HepG2 (cell line): Measurements from ENCODE around the gene CDC14A. TPM values are rescaled to one million over a fixed set of nuclear protein-coding genes. Genes with fewer than 3 reads are reported as not detected.

Experiments used
- KLF9 ChIP-seq: IDR thresholded peaks from 2 replicates; pipeline ENCODE4 v1.6.1; 2016; ENCODE audit warnings: low read depth
- NCOA1 ChIP-seq: sonication (generic); formaldehyde crosslinking; IDR thresholded peaks from 2 replicates; pipeline ENCODE4 v1.9.0; 2021; ENCODE audit warnings: missing genetic modification reagents
- NFIC ChIP-seq: IDR thresholded peaks from 2 replicates; pipeline ENCODE4 v1.6.1; 2012; ENCODE audit warnings: mild to moderate bottlenecking, low read length, inconsistent platforms
- NR2F6 ChIP-seq, 2 experiments: IDR thresholded peaks; 2 replicates each; pipeline ENCODE4 v1.6.1; 2016; ENCODE audit warnings: antibody characterized with exemption in 1 of 2, mild to moderate bottlenecking in 1 of 2
- PCBP2 ChIP-seq: fragments of 200-400 bp; formaldehyde crosslinking; optimal IDR thresholded peaks from 2 replicates; pipeline ENCODE3; 2018; ENCODE audit warnings: low read length, low read depth; ENCODE audit not compliant: poor library complexity, severe bottlenecking
- PHF5A ChIP-seq: IDR thresholded peaks from one replicate; pipeline ENCODE4 v1.6.1; 2018; ENCODE audit warnings: low read depth, missing genetic modification reagents; ENCODE audit not compliant: unreplicated experiment
- ZNF230 ChIP-seq: sonication (generic); formaldehyde crosslinking; IDR thresholded peaks from 2 replicates; pipeline ENCODE4 v1.4.0; 2020; ENCODE audit warnings: mild to moderate bottlenecking, missing genetic modification reagents
- ZNF263 ChIP-seq: sonication (generic); formaldehyde crosslinking; IDR thresholded peaks from 2 replicates; pipeline ENCODE4 v1.4.0; 2020; ENCODE audit warnings: missing genetic modification reagents
- ZNF333 ChIP-seq: sonication (generic); formaldehyde crosslinking; IDR thresholded peaks from 2 replicates; pipeline ENCODE4 v1.4.0; 2020; ENCODE audit warnings: mild to moderate bottlenecking, missing genetic modification reagents, borderline replicate concordance
- ZNF563 ChIP-seq: sonication (generic); formaldehyde crosslinking; IDR thresholded peaks from 2 replicates; pipeline ENCODE4 v1.8.0; 2022; ENCODE audit warnings: mild to moderate bottlenecking, moderate library complexity, missing genetic modification reagents
- ZNF619 ChIP-seq: sonication (generic); formaldehyde crosslinking; IDR thresholded peaks from 2 replicates; pipeline ENCODE4 v1.4.0; 2020; ENCODE audit warnings: mild to moderate bottlenecking, missing genetic modification reagents
- polyA plus RNA-seq, 8 experiments: library from polyadenylated mRNA; depleted of rRNA in 3 of 8; stranded (reverse) in 7 of 8; unstranded in 1 of 8; fragments of >200 nt; fragmentation: Illumina TruSeq in 4 of 8; extraction: Trizol in 4 of 8; gene quantifications; 2 replicates each; pipeline versions ENCODE4 v1.2.1 to v1.2.3, GENCODE V29; 2011 to 2016; ENCODE audit warnings: low read depth in 4 of 8, missing spikeins in 1 of 8, mixed read lengths in 1 of 8; ENCODE audit not compliant: insufficient read depth in 1 of 8
- total RNA-seq, 5 experiments: library from RNA; depleted of rRNA; stranded (reverse); fragments of >200 nt; fragmentation: Illumina TruSeq; extraction: Trizol; gene quantifications; 2 replicates each; pipeline ENCODE4 v1.2.3, GENCODE V29; 2016; ENCODE audit warnings: low read depth in 1 of 5
- TF ChIP-seq, protein P1 (sequence below): sonication (generic); formaldehyde crosslinking; IDR thresholded peaks from 2 replicates; pipeline ENCODE4 v1.4.0; 2020; ENCODE audit warnings: missing genetic modification reagents
- TF ChIP-seq, protein P2 (sequence below): sonication (generic); formaldehyde crosslinking; IDR thresholded peaks from 2 replicates; pipeline ENCODE4 v1.4.0; 2020; ENCODE audit warnings: mild to moderate bottlenecking, missing genetic modification reagents, borderline replicate concordance
- TF ChIP-seq, protein P3 (sequence below): sonication (generic); formaldehyde crosslinking; IDR thresholded peaks from 2 replicates; pipeline ENCODE4 v1.5.0; 2020; ENCODE audit warnings: mild to moderate bottlenecking, missing genetic modification reagents
- TF ChIP-seq, protein P4 (sequence below): sonication (generic); formaldehyde crosslinking; IDR thresholded peaks from 2 replicates; pipeline ENCODE4 v1.5.1; 2020; ENCODE audit warnings: missing genetic modification reagents, mild to moderate bottlenecking, borderline replicate concordance

The CDC14A gene
- total and polyA plus RNA-seq, 2 of the 13 experiments (the other 11 are each of a cell fraction or from before 2014, with no cell fraction given), result 2.8 to 4.9 TPM

DNA sequence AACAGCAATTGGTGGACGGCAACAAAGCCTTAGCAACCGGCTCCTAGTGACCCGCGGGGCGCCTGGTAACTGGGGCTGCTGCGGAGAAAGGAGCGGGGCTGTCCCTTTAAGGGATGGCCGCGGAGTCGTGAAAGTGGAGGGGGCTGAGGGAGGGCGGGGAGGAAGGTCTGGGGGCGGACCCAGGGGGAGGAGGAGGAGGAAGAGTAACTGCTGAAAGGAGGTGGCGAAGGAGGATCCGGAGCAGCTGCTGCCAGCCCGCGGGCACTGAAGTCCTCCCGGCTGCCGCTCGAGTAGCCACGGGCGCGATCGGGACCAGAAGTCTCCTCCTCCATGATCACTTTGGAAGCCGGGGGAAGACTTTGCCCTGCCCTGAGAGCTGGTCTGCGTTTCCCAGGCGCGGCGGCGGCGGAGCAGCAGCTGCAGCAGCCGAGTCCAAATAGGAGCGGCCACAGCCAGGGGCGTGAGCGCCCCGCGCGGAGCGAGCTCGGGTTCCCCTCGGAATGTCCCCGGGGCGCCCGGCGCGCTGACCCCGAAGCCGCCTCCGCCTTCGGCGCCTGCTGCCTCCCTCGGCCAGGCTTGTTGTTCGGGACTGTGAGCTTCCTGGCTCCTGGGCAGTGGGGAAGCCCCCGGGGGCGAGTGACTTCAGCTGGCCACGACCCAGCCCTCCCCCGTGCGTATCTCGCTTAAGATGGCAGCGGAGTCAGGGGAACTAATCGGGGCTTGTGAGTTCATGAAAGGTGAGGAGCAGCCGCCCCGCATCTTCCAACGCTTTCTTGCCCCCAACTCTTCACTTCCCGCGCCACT lies at the start of gene CDC14A (continued):
- TF ChIP-seq, protein P1, sequence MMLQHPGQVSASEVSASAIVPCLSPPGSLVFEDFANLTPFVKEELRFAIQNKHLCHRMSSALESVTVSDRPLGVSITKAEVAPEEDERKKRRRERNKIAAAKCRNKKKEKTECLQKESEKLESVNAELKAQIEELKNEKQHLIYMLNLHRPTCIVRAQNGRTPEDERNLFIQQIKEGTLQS, result no peak
- TF ChIP-seq KLF9 (no peak), ZNF230 (CRISPR knock-in tag) (no peak), NR2F6 (IDR thresholded peaks at IDR 0.05) (no peak), NR2F6 (CRISPR knock-in tag; IDR thresholded peaks at IDR 0.05) (no peak), ZNF563 (0 out of 2 replicates have a peak, but pooled peaks have one; percentile 21), NCOA1 (CRISPR knock-in tag) (no peak), NFIC (no peak), ZNF619 (no peak), PHF5A (CRISPR knock-in tag) (no peak), PCBP2 (no peak), ZNF263 (CRISPR knock-in tag) (peak; percentile 87; the same call in 1 of the 2 replicates), ZNF333 (no peak; the same call in 1 of the 2 replicates)
- TF ChIP-seq, protein P2, sequence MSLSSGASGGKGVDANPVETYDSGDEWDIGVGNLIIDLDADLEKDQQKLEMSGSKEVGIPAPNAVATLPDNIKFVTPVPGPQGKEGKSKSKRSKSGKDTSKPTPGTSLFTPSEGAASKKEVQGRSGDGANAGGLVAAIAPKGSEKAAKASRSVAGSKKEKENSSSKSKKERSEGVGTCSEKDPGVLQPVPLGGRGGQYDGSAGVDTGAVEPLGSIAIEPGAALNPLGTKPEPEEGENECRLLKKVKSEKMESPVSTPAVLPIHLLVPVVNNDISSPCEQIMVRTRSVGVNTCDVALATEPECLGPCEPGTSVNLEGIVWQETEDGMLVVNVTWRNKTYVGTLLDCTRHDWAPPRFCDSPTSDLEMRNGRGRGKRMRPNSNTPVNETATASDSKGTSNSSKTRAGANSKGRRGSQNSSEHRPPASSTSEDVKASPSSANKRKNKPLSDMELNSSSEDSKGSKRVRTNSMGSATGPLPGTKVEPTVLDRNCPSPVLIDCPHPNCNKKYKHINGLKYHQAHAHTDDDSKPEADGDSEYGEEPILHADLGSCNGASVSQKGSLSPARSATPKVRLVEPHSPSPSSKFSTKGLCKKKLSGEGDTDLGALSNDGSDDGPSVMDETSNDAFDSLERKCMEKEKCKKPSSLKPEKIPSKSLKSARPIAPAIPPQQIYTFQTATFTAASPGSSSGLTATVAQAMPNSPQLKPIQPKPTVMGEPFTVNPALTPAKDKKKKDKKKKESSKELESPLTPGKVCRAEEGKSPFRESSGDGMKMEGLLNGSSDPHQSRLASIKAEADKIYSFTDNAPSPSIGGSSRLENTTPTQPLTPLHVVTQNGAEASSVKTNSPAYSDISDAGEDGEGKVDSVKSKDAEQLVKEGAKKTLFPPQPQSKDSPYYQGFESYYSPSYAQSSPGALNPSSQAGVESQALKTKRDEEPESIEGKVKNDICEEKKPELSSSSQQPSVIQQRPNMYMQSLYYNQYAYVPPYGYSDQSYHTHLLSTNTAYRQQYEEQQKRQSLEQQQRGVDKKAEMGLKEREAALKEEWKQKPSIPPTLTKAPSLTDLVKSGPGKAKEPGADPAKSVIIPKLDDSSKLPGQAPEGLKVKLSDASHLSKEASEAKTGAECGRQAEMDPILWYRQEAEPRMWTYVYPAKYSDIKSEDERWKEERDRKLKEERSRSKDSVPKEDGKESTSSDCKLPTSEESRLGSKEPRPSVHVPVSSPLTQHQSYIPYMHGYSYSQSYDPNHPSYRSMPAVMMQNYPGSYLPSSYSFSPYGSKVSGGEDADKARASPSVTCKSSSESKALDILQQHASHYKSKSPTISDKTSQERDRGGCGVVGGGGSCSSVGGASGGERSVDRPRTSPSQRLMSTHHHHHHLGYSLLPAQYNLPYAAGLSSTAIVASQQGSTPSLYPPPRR (CRISPR knock-in tag), result no peak
- TF ChIP-seq, protein P3, sequence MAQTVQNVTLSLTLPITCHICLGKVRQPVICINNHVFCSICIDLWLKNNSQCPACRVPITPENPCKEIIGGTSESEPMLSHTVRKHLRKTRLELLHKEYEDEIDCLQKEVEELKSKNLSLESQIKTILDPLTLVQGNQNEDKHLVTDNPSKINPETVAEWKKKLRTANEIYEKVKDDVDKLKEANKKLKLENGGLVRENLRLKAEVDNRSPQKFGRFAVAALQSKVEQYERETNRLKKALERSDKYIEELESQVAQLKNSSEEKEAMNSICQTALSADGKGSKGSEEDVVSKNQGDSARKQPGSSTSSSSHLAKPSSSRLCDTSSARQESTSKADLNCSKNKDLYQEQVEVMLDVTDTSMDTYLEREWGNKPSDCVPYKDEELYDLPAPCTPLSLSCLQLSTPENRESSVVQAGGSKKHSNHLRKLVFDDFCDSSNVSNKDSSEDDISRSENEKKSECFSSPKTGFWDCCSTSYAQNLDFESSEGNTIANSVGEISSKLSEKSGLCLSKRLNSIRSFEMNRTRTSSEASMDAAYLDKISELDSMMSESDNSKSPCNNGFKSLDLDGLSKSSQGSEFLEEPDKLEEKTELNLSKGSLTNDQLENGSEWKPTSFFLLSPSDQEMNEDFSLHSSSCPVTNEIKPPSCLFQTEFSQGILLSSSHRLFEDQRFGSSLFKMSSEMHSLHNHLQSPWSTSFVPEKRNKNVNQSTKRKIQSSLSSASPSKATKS, result no peak
- TF ChIP-seq, protein P4, sequence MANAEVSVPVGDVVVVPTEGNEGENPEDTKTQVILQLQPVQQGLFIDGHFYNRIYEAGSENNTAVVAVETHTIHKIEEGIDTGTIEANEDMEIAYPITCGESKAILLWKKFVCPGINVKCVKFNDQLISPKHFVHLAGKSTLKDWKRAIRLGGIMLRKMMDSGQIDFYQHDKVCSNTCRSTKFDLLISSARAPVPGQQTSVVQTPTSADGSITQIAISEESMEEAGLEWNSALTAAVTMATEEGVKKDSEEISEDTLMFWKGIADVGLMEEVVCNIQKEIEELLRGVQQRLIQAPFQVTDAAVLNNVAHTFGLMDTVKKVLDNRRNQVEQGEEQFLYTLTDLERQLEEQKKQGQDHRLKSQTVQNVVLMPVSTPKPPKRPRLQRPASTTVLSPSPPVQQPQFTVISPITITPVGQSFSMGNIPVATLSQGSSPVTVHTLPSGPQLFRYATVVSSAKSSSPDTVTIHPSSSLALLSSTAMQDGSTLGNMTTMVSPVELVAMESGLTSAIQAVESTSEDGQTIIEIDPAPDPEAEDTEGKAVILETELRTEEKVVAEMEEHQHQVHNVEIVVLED (CRISPR knock-in tag), result no peak
